Trophoblast cell (in vitro differentiated cells and primary cell): ENCODE results near the gene GPR65.

ENCODE experiments used
- DNase-seq, 2 donors: peaks; one replicate each; pipeline ENCODE4 v3.0.0-alpha.2; 2016
- H2AFZ ChIP-seq: 2 replicates; pipeline ENCODE4 v1.6.1; 2013; ENCODE audit warnings: low read length, moderate library complexity, mild to moderate bottlenecking; ENCODE audit not compliant: insufficient read depth, poor library complexity
- H2AK5ac ChIP-seq: 2 replicates; pipeline ENCODE4 v1.6.1; 2013; ENCODE audit warnings: mild to moderate bottlenecking, low read length
- H2BK120ac ChIP-seq: 2 replicates; pipeline ENCODE4 v1.6.1; 2013; ENCODE audit warnings: low read length, mild to moderate bottlenecking, moderate library complexity; ENCODE audit not compliant: insufficient read depth, poor library complexity
- H2BK12ac ChIP-seq: 2 replicates; pipeline ENCODE4 v1.6.1; 2013; ENCODE audit warnings: mild to moderate bottlenecking, low read length, moderate library complexity
- H2BK5ac ChIP-seq: 2 replicates; pipeline ENCODE4 v1.6.1; 2013; ENCODE audit warnings: low read length, low read depth, moderate library complexity, mild to moderate bottlenecking; ENCODE audit not compliant: poor library complexity
- H3K14ac ChIP-seq: 2 replicates; pipeline ENCODE4 v1.6.1; 2013; ENCODE audit warnings: mild to moderate bottlenecking, low read length
- H3K18ac ChIP-seq: 2 replicates; pipeline ENCODE4 v1.6.1; 2013; ENCODE audit warnings: mild to moderate bottlenecking, low read length
- H3K23ac ChIP-seq: 2 replicates; pipeline ENCODE4 v1.6.1; 2013; ENCODE audit warnings: low read length
- H3K27ac ChIP-seq: 2 replicates; pipeline ENCODE4 v1.5.1; 2013; ENCODE audit warnings: low read depth, mild to moderate bottlenecking, inconsistent platforms, low read length, moderate library complexity
- H3K27me3 ChIP-seq: 2 replicates; pipeline ENCODE4 v1.6.1; 2013; ENCODE audit warnings: inconsistent platforms, mild to moderate bottlenecking, low read length, moderate library complexity; ENCODE audit not compliant: insufficient read depth
- H3K36me3 ChIP-seq, 2 experiments: 1 replicate in 1 of 2; 2 replicates in 1 of 2; pipeline ENCODE4 v1.6.1; 2013; ENCODE audit warnings: low read length in 2 of 2, mild to moderate bottlenecking in 2 of 2, moderate library complexity in 1 of 2; ENCODE audit not compliant: insufficient read depth in 2 of 2, control insufficient read depth in 1 of 2
- H3K4ac ChIP-seq: 2 replicates; pipeline ENCODE4 v1.6.1; 2013; ENCODE audit warnings: low read depth, mild to moderate bottlenecking, low read length, moderate library complexity
- H3K4me1 ChIP-seq, 2 experiments: 1 replicate in 1 of 2; 2 replicates in 1 of 2; pipeline ENCODE4 v1.6.1; 2013; ENCODE audit warnings: low read length in 2 of 2, mild to moderate bottlenecking in 2 of 2, moderate library complexity in 1 of 2; ENCODE audit not compliant: insufficient read depth in 2 of 2, control insufficient read depth in 1 of 2
- H3K4me2 ChIP-seq: 2 replicates; pipeline ENCODE4 v1.6.1; 2013; ENCODE audit warnings: inconsistent platforms, mild to moderate bottlenecking, low read length, moderate library complexity
- H3K4me3 ChIP-seq: 2 replicates; pipeline ENCODE4 v1.5.1; 2013; ENCODE audit warnings: mild to moderate bottlenecking, low read depth, low read length, inconsistent platforms
- H3K79me1 ChIP-seq: one replicate; pipeline ENCODE4 v1.6.1; 2013; ENCODE audit warnings: low read length
- H3K79me2 ChIP-seq: 2 replicates; pipeline ENCODE4 v1.6.1; 2013; ENCODE audit warnings: low read length, mild to moderate bottlenecking; ENCODE audit not compliant: control insufficient read depth, insufficient read depth, poor library complexity
- H3K9ac ChIP-seq: 2 replicates; pipeline ENCODE4 v1.6.1; 2013; ENCODE audit warnings: mild to moderate bottlenecking, low read length
- H3K9me3 ChIP-seq: 2 replicates; pipeline ENCODE4 v1.6.1; 2013; ENCODE audit warnings: low read depth, mild to moderate bottlenecking, control low read depth, inconsistent platforms, low read length; ENCODE audit not compliant: insufficient read depth
- H4K12ac ChIP-seq: 2 replicates; pipeline ENCODE4 v1.6.1; 2013; ENCODE audit warnings: low read depth, mild to moderate bottlenecking, low read length, moderate library complexity
- H4K8ac ChIP-seq: 2 replicates; pipeline ENCODE4 v1.6.1; 2013; ENCODE audit warnings: low read depth, mild to moderate bottlenecking, low read length, moderate library complexity
- H4K91ac ChIP-seq: one replicate; pipeline ENCODE4 v1.6.1; 2013; ENCODE audit warnings: low read depth, mild to moderate bottlenecking, low read length, moderate library complexity
- WGBS: extraction: QIAGEN DNeasy Blood & Tissue Kit; methylation state at CpG from one replicate; pipeline ENCODE4 v1.1.7; 2013; ENCODE audit warnings: missing lambda C conversion rate; ENCODE audit not compliant: insufficient read length, insufficient coverage; ENCODE audit errors: extremely low coverage; 5-methylcytosine and 5-hydroxymethylcytosine counted together

GPR65 gene

DNA sequence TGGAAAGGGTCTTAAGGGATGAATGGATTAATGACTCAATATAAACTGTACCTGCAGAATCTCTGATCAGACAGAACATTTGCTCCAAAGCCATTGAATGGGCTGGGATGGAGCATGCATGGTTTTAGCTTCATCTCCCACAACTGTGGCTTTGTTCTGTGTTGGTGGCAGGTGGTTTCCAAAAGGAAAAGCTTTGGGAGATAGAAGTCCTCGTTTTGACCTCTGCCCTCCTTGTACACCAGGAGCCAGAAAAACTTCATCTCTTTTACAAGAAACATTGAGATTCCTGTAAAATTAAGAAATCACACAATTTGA lies 39.5 kb downstream of the GPR65 start:
- Histone ChIP-seq H3K9me3 (no peaks in the 10 kb centered on the region), H2BK5ac (no peak overlapping the region), H3K79me2 (no peaks in the 10 kb centered on the region), H3K36me3 (no peaks in the 10 kb centered on the region), H3K14ac (no peak overlapping the region), H2BK12ac (no peak overlapping the region), H3K9ac (no peak overlapping the region), H4K8ac (no peak overlapping the region), H3K27ac (no peak overlapping the region), H3K4me2 (no peak overlapping the region), H4K12ac (no peak overlapping the region), H3K4ac (no peak overlapping the region), H3K4me3 (no peak overlapping the region), H3K27me3 (no peaks in the 10 kb centered on the region), H4K91ac (no peak overlapping the region), H3K79me1 (no peaks in the 10 kb centered on the region), H2AFZ (no peak overlapping the region), H3K4me1 (no peaks in the 10 kb centered on the region), H2AK5ac (no peak overlapping the region), H3K18ac (no peak overlapping the region), H2BK120ac (no peak overlapping the region), H3K23ac (no peak overlapping the region)
- no CpG with 5 or more reads among the region's 1 CpG for WGBS
- no peak for DNase-seq

DNA sequence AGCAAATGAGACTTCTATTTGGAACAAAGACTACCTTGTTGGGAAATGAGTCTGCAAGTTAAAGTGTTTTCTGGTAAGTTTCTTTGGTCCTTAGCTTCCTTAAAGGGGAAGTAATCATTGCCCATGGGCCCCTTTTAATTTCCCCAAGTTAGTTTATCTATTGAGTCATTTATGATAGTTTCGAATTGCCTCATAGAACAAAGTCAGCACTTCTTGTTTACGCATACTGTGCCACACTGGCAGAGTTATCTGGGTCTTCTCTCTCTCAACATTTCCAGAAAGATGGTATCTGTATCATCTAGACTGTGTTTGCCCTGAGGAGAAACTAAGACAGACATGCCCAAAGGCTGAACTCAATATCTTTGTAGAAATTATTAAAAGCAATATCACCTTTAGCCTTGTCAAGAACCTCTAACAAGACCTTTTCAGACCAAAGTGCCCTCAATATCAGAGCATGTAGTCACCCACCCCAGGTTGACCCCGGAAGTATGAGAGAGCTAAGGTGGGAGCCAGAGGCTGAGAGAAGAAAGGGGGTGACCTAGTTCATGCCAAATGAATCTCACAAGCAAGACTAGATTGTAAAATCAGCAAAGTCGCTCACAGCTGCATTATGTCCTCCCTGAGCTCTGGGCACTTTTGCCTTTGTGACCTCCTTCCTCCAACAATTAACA lies 40.0 kb downstream of the GPR65 start:
- WGBS, result no CpG with 5 or more reads among the region's 4 CpGs
- no peak overlapping the region for H4K12ac ChIP-seq
- no peak overlapping the region for H2AFZ ChIP-seq

DNA sequence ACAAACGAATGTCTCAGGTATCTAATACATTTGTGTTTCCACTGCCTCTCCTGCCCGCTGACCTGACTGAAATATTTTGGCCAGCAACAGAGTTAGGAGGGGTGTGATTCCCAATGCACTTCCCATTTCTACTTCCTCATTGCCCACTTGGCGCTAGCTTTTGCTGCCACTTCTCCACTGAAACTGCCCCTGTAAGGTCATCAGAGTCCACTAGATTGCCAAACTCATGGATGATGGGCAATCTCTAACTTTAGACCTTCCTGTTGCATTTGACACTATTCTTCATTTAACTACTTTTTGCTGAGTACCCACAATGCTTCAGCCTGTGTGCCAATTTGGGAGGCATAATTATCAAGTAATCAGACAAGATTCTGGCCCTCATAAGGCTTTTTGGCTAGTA lies 40.8 kb downstream of the GPR65 start:
- H4K91ac ChIP-seq, result no peak overlapping the region
- H3K27ac ChIP-seq, result no peak overlapping the region
- H2BK120ac ChIP-seq, result no peak overlapping the region
- H2BK5ac ChIP-seq, result no peak overlapping the region
- H3K4me2 ChIP-seq, result no peak overlapping the region
- H2BK12ac ChIP-seq, result no peak overlapping the region
- H3K4me1 ChIP-seq, result no peaks in the 10 kb centered on the region
- no peak overlapping the region for H4K12ac ChIP-seq
- no peaks in the 10 kb centered on the region for H3K79me1 ChIP-seq
- H3K23ac ChIP-seq, result no peak overlapping the region
- no peak overlapping the region for H3K4me3 ChIP-seq
- no peak overlapping the region for H3K14ac ChIP-seq
- no peak overlapping the region for H3K9ac ChIP-seq
- H3K4ac ChIP-seq, result no peak overlapping the region
- peak in 1 of 2 donors; percentile 10 for DNase-seq
- no CpG with 5 or more reads among the region's 3 CpGs for WGBS
- H2AFZ ChIP-seq, result no peak overlapping the region
- H3K18ac ChIP-seq, result no peak overlapping the region
- no peaks in the 10 kb centered on the region for H3K36me3 ChIP-seq
- H2AK5ac ChIP-seq, result no peak overlapping the region
- no peaks in the 10 kb centered on the region for H3K27me3 ChIP-seq
- no peaks in the 10 kb centered on the region for H3K79me2 ChIP-seq
- H3K9me3 ChIP-seq, result no peaks in the 10 kb centered on the region
- H4K8ac ChIP-seq, result no peak overlapping the region

More for the DNA sequence above, 40.0 kb downstream of the GPR65 start:
- Histone ChIP-seq H3K4me3 (no peak overlapping the region), H3K27ac (no peak overlapping the region), H3K9me3 (no peaks in the 10 kb centered on the region), H3K79me2 (no peaks in the 10 kb centered on the region), H3K4ac (no peak overlapping the region), H3K4me1 (no peaks in the 10 kb centered on the region), H4K8ac (no peak overlapping the region), H3K27me3 (no peaks in the 10 kb centered on the region), H2BK5ac (no peak overlapping the region), H3K18ac (no peak overlapping the region), H2AK5ac (no peak overlapping the region), H2BK12ac (no peak overlapping the region), H3K9ac (no peak overlapping the region), H3K79me1 (no peaks in the 10 kb centered on the region), H3K14ac (no peak overlapping the region), H3K23ac (no peak overlapping the region), H2BK120ac (no peak overlapping the region), H3K4me2 (no peak overlapping the region), H3K36me3 (no peaks in the 10 kb centered on the region), H4K91ac (no peak overlapping the region)
- DNase-seq, result peak in 1 of 2 donors; percentile 7

DNA sequence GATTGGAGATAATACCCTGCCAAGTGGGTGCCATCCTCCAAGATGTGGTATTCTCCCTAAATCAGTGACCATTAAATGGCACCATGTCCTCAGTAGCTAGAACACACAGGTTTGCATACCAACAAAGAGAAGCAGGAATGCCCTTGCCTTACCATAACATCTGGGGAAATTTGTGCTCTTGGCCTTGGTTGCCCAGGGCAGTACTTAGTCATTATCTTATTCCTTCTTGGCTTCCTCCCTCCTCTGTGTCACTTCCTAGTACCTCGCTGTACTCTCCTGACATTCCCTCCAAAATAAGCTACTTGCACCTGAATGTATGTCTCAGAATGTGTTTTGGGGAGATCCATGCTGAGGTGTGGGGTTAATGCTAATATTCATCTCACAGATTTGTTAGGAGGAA lies 43.4 kb downstream of the GPR65 start:
- no peak for DNase-seq
- H2BK12ac ChIP-seq, result no peak overlapping the region
- no peaks in the 10 kb centered on the region for H3K9me3 ChIP-seq
- no peak overlapping the region for H3K18ac ChIP-seq
- no peaks in the 10 kb centered on the region for H3K36me3 ChIP-seq
- no peak overlapping the region for H2AFZ ChIP-seq
- no peaks in the 10 kb centered on the region for H3K79me1 ChIP-seq
- H3K27me3 ChIP-seq, result no peaks in the 10 kb centered on the region
- no peak overlapping the region for H2AK5ac ChIP-seq
- H3K4me3 ChIP-seq, result no peak overlapping the region
- H4K8ac ChIP-seq, result no peak overlapping the region
- H4K12ac ChIP-seq, result no peak overlapping the region
- H4K91ac ChIP-seq, result no peak overlapping the region
- H3K14ac ChIP-seq, result no peak overlapping the region
- no peaks in the 10 kb centered on the region for H3K4me1 ChIP-seq
- H2BK5ac ChIP-seq, result no peak overlapping the region
- H3K9ac ChIP-seq, result no peak overlapping the region
- WGBS, result no CpG with 5 or more reads among the region's 1 CpG
- H3K4me2 ChIP-seq, result no peak overlapping the region
- no peaks in the 10 kb centered on the region for H3K79me2 ChIP-seq
- no peak overlapping the region for H3K4ac ChIP-seq
- H3K27ac ChIP-seq, result no peak overlapping the region
- no peak overlapping the region for H3K23ac ChIP-seq
- H2BK120ac ChIP-seq, result no peak overlapping the region
